ENCODE data around the gene HIVEP3.

HIVEP3 gene

GRCh38 chr1:41838266-41838665 is 80.5 kb downstream of the HIVEP3 start:
- no peaks in the 10 kb centered on the region for H3K36me3 Mint-ChIP-seq (ENCODE audit: low read depth)
- no peak overlapping the region for H3K4me3 Mint-ChIP-seq
- no peaks in the 10 kb centered on the region for H3K9me3 Mint-ChIP-seq
- TF ChIP-seq CTCF (IDR thresholded peaks at IDR 0.05; ENCODE audit: unreplicated experiment in 3 of 3), result no peak
- peaks cover 11% of the 10 kb centered on the region for H3K4me1 Mint-ChIP-seq
- peaks cover 18% of the 10 kb centered on the region for H3K27me3 Mint-ChIP-seq (ENCODE audit: low read depth)
- no peak overlapping the region for H3K27ac Mint-ChIP-seq

GRCh38 chr1:41837691-41838090 is 81.0 kb downstream of the HIVEP3 start:
- Mint-ChIP-seq H3K36me3 (ENCODE audit: low read depth) (no peaks in the 10 kb centered on the region), H3K9me3 (no peaks in the 10 kb centered on the region), H3K4me1 (peaks cover 6% of the 10 kb centered on the region), H3K27ac (no peak overlapping the region), H3K27me3 (ENCODE audit: low read depth) (peaks cover 24% of the 10 kb centered on the region), H3K4me3 (no peak overlapping the region)
- no peak for TF ChIP-seq CTCF (IDR thresholded peaks at IDR 0.05; ENCODE audit: unreplicated experiment in 3 of 3)

GRCh38 chr1:41835485-41835884 is 83.2 kb downstream of the HIVEP3 start:
- Mint-ChIP-seq H3K27ac (no peak overlapping the region), H3K27me3 (ENCODE audit: low read depth) (peaks cover 29% of the 10 kb centered on the region), H3K4me1 (peaks cover 5% of the 10 kb centered on the region), H3K4me3 (no peak overlapping the region), H3K9me3 (no peaks in the 10 kb centered on the region), H3K36me3 (ENCODE audit: low read depth) (no peaks in the 10 kb centered on the region)
- TF ChIP-seq CTCF (IDR thresholded peaks at IDR 0.05; ENCODE audit: unreplicated experiment in 3 of 3), result no peak

GRCh38 chr1:41833519-41834000 is 85.2 kb downstream of the HIVEP3 start:
- peaks cover 6% of the 10 kb centered on the region for H3K4me1 Mint-ChIP-seq
- no peaks in the 10 kb centered on the region for H3K36me3 Mint-ChIP-seq (ENCODE audit: low read depth)
- H3K27me3 Mint-ChIP-seq (ENCODE audit: low read depth), result peaks cover 36% of the 10 kb centered on the region
- no peaks in the 10 kb centered on the region for H3K9me3 Mint-ChIP-seq
- no peak overlapping the region for H3K4me3 Mint-ChIP-seq
- no peak overlapping the region for H3K27ac Mint-ChIP-seq
- no peak for TF ChIP-seq CTCF (IDR thresholded peaks at IDR 0.05; ENCODE audit: unreplicated experiment in 3 of 3)

GRCh38 chr1:41830726-41831125 is 88.0 kb downstream of the HIVEP3 start:
- Mint-ChIP-seq H3K9me3 (no peaks in the 10 kb centered on the region), H3K27me3 (ENCODE audit: low read depth) (peaks cover 38% of the 10 kb centered on the region), H3K27ac (no peak overlapping the region), H3K4me3 (no peak overlapping the region), H3K36me3 (ENCODE audit: low read depth) (no peaks in the 10 kb centered on the region), H3K4me1 (peaks cover 26% of the 10 kb centered on the region)
- TF ChIP-seq CTCF (IDR thresholded peaks at IDR 0.05; ENCODE audit: unreplicated experiment in 3 of 3), result no peak

- H3K27me3 Mint-ChIP-seq (ENCODE audit: low read depth), result peaks cover 37% of the 10 kb centered on the region
- no peaks in the 10 kb centered on the region for H3K36me3 Mint-ChIP-seq (ENCODE audit: low read depth)
- peak overlapping the region in 1 of 3 experiments; percentile 6 for H3K27ac Mint-ChIP-seq
- H3K4me3 Mint-ChIP-seq, result no peak overlapping the region
- H3K4me1 Mint-ChIP-seq, result peaks cover 39% of the 10 kb centered on the region
- TF ChIP-seq CTCF (IDR thresholded peaks at IDR 0.05; ENCODE audit: unreplicated experiment in 3 of 3), result no peak
- H3K9me3 Mint-ChIP-seq, result no peaks in the 10 kb centered on the region
Observed at GRCh38 chr1:41827991-41828570, 90.6 kb downstream of the HIVEP3 start.

Data from nephron (organoid).